Duodenal mucosa (tissue), 2 donors: ENCODE data around the gene PIP5K1B.
"Not testable (repeated sequence)": the region's sequence is repeated elsewhere in the genome, so short reads cannot be mapped to it uniquely, and the experiment has no call there.

Experiments
- H3K27ac ChIP-seq: one replicate; pipeline ENCODE4 v1.7.0; 2013; ENCODE audit warnings: low read depth, low read length
- H3K27me3 ChIP-seq, 2 donors: one replicate each; pipeline ENCODE4 v1.7.0; 2013; ENCODE audit warnings: low read length in 2 of 2, control low read depth in 1 of 2; ENCODE audit not compliant: insufficient read depth in 2 of 2, control insufficient read depth in 1 of 2
- H3K36me3 ChIP-seq, 2 donors: one replicate each; pipeline ENCODE4 v1.7.0; 2013; ENCODE audit warnings: low read length in 2 of 2, control low read depth in 1 of 2; ENCODE audit not compliant: insufficient read depth in 2 of 2, control insufficient read depth in 1 of 2
- H3K4me1 ChIP-seq, 2 donors: one replicate each; pipeline ENCODE4 v1.7.0; 2013; ENCODE audit warnings: low read length in 2 of 2, control low read depth in 1 of 2; ENCODE audit not compliant: insufficient read depth in 2 of 2, control insufficient read depth in 1 of 2
- H3K4me3 ChIP-seq, 2 donors: one replicate each; pipeline ENCODE4 v1.7.0; 2013; ENCODE audit warnings: low read length in 2 of 2, low read depth in 1 of 2
- H3K9ac ChIP-seq, 2 donors: one replicate each; pipeline ENCODE4 v1.7.0; 2013; ENCODE audit warnings: low read length in 2 of 2, low read depth in 1 of 2
- H3K9me3 ChIP-seq, 2 donors: one replicate each; pipeline ENCODE4 v1.7.0; 2013; ENCODE audit warnings: low read length in 2 of 2, control low read depth in 1 of 2; ENCODE audit not compliant: control insufficient read depth in 1 of 2

Gene PIP5K1B

DNA sequence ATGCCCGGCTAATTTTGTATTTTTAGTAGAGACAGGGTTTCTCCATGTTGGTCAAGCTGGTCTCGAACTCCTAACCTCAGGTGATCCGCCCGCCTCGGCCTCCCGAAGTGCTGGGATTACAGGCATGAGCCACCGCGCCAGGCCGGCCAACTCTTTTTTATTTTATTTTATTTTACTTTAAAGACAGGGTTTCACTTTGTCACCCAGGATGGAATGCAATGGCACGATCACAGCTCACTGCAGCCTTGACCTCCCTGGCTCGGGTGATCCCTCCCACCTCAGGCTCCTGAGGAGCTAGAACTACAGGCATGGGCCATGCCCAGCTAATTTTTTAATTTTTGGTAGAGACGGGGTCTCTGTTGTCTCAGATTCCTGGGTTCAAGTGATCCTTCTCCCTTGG lies 345.9 kb downstream of the PIP5K1B start:
- H3K36me3 ChIP-seq = peaks cover 5 to 30% of the 10 kb centered on the region in 2 donors
- not testable (repeated sequence) for H3K4me1 ChIP-seq, H3K9me3 ChIP-seq

DNA sequence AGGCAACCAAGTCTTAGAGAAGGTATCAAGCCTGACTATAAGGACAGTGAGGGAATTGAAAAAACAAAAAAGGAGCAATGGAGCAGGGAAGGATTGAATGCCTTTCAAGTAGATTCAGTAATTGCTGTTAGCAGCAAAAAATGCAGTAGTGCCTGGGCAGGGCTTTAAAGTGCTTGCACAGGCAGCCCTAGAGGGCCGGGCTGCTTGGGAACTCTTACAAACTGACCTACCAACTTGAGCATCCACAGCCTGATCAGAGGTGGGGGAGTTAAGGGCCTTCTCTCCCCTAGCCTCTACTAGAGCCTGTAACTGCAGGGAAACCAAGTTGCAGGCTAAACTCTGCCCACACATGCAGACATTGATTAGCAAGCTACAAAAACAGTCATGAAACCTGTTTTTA lies 349.9 kb downstream of the PIP5K1B start:
- Histone ChIP-seq H3K9me3 (no peaks in the 10 kb centered on the region), H3K4me3 (no peak overlapping the region), H3K36me3 (peaks cover 5 to 18% of the 10 kb centered on the region in 2 donors), H3K4me1 (no peaks in the 10 kb centered on the region), H3K27me3 (no peaks in the 10 kb centered on the region), H3K9ac (no peak overlapping the region), H3K27ac (no peak overlapping the region)

More for the DNA sequence above, 345.9 kb downstream of the PIP5K1B start:
- H3K4me3 ChIP-seq, H3K27me3 ChIP-seq, H3K27ac ChIP-seq, H3K9ac ChIP-seq: not testable (repeated sequence)

DNA sequence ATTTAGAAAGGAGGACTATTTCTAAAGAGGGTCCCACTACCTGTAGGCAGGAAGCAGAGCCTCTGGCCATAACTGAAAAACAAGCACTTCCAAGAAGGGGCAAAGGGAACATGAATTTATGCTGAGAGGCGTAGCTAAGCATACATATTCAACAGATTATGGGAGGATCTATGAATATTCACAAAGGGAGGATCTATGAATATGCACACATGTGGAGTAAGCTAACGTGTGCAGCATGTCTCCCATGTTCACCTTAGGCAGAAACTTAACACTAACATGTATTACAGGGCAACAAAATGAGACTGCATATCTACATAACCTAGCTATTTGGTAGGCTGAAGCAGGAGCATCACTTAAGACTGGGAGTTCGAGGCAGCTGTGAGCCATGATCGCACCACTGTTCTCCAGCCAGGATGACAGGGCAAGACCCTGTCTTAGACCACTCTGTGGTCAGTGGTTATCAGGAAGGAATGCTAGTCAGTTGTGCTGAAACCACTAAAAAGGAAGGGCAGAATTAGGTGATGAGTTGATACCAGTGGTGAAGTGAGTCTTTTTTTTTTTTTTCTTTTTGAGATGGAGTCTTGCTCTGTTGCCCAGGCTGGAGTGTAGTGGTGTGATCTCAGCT lies 351.3 kb downstream of the PIP5K1B start:
- H3K27me3 ChIP-seq = no peaks in the 10 kb centered on the region
- H3K9ac ChIP-seq = no peak overlapping the region
- H3K9me3 ChIP-seq = no peaks in the 10 kb centered on the region
- H3K36me3 ChIP-seq = peaks cover 5 to 28% of the 10 kb centered on the region in 2 donors
- no peaks in the 10 kb centered on the region for H3K4me1 ChIP-seq
- no peak overlapping the region for H3K27ac ChIP-seq
- H3K4me3 ChIP-seq = no peak overlapping the region

DNA sequence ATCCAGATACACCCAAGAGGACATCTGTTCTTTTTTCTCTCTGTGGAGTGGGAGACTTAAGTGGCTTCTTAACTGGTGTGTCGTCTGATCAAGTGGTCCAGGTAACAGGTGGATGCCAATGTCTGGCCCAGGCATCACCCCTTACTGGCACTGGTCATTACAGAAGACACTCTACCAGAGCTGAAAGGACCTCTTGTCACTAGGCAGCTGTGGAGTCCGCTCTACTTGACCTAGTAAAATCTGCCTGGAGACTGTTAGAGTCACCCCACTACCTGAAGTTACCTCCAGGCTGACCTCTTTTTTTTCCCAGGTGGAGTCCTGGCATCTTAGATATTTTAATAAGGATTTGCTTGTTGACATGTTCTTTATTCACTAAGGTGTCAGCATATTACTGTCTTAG lies 353.1 kb downstream of the PIP5K1B start:
- no peak overlapping the region for H3K4me3 ChIP-seq
- peaks cover 5 to 28% of the 10 kb centered on the region in 2 donors for H3K36me3 ChIP-seq
- H3K27me3 ChIP-seq = no peaks in the 10 kb centered on the region
- H3K27ac ChIP-seq = no peak overlapping the region
- H3K9me3 ChIP-seq = no peaks in the 10 kb centered on the region
- H3K4me1 ChIP-seq = no peaks in the 10 kb centered on the region
- H3K9ac ChIP-seq = no peak overlapping the region
